Astrocyte (in vitro differentiated cells and primary cell): Measurements from ENCODE around the gene KCP. TPM values are rescaled to one million over a fixed set of nuclear protein-coding genes. Genes with fewer than 3 reads are reported as not detected.

Experiments
- DNase-seq: peaks from one replicate; pipeline ENCODE4 v3.0.0-alpha.2; 2010; ENCODE audit warnings: low read depth
- FAIRE-seq: peaks from 2 replicates; lab custom pipeline; 2011; peaks lifted over from hg19 to GRCh38; lab: Jason Lieb, UNC
- H2AFZ ChIP-seq: 2 replicates; pipeline ENCODE4 v1.6.0; 2012; ENCODE audit warnings: low read depth, low read length, inconsistent platforms
- H3K27ac ChIP-seq: 2 replicates; pipeline ENCODE4 v1.5.1; 2011; ENCODE audit warnings: low read depth, low read length, inconsistent platforms
- H3K27me3 ChIP-seq: 2 replicates; pipeline ENCODE4 v1.6.0; 2011; ENCODE audit warnings: low read length, inconsistent platforms; ENCODE audit not compliant: insufficient read depth
- H3K36me3 ChIP-seq: 2 replicates; pipeline ENCODE4 v1.5.1; 2011; ENCODE audit warnings: low read length, inconsistent platforms; ENCODE audit not compliant: insufficient read depth
- H3K4me1 ChIP-seq: 2 replicates; pipeline ENCODE4 v1.5.1; 2011; ENCODE audit warnings: low read length, inconsistent platforms; ENCODE audit not compliant: insufficient read depth
- H3K4me2 ChIP-seq: 2 replicates; pipeline ENCODE4 v1.6.0; 2012; ENCODE audit warnings: low read length, inconsistent platforms
- H3K4me3 ChIP-seq: 2 replicates; pipeline ENCODE4 v1.5.1; 2011; ENCODE audit warnings: low read depth, mild to moderate bottlenecking, low read length, inconsistent platforms; ENCODE audit not compliant: insufficient read depth
- H3K79me2 ChIP-seq: 2 replicates; pipeline ENCODE4 v1.6.0; 2012; ENCODE audit warnings: mild to moderate bottlenecking, low read length, inconsistent platforms; ENCODE audit not compliant: insufficient read depth
- H3K9ac ChIP-seq: 2 replicates; pipeline ENCODE4 v1.6.0; 2012; ENCODE audit warnings: mild to moderate bottlenecking, low read length, inconsistent platforms
- H3K9me3 ChIP-seq: 2 replicates; pipeline ENCODE4 v1.5.1; 2012; ENCODE audit warnings: low read depth, mild to moderate bottlenecking, low read length, inconsistent platforms; ENCODE audit not compliant: insufficient read depth
- H4K20me1 ChIP-seq: 2 replicates; pipeline ENCODE4 v1.6.0; 2012; ENCODE audit warnings: low read length, inconsistent platforms; ENCODE audit not compliant: insufficient read depth
- H3K27ac Mint-ChIP-seq: one replicate; pipeline ENCODE4 v1.8.0; 2021; ENCODE audit warnings: mild to moderate bottlenecking, mixed read lengths; ENCODE audit not compliant: unreplicated experiment
- H3K27me3 Mint-ChIP-seq: one replicate; pipeline ENCODE4 v1.8.0; 2021; ENCODE audit warnings: low read depth, mixed read lengths; ENCODE audit not compliant: unreplicated experiment
- H3K36me3 Mint-ChIP-seq: one replicate; pipeline ENCODE4 v1.8.0; 2021; ENCODE audit warnings: low read depth, mixed read lengths; ENCODE audit not compliant: unreplicated experiment
- H3K4me1 Mint-ChIP-seq: one replicate; pipeline ENCODE4 v1.8.0; 2021; ENCODE audit warnings: low read depth, mixed read lengths; ENCODE audit not compliant: unreplicated experiment
- H3K4me3 Mint-ChIP-seq: one replicate; pipeline ENCODE4 v1.8.0; 2021; ENCODE audit warnings: mild to moderate bottlenecking, moderate library complexity, mixed read lengths; ENCODE audit not compliant: unreplicated experiment
- H3K9me3 Mint-ChIP-seq: one replicate; pipeline ENCODE4 v1.8.0; 2021; ENCODE audit warnings: mild to moderate bottlenecking, mixed read lengths; ENCODE audit not compliant: unreplicated experiment
- CTCF ChIP-seq: IDR thresholded peaks from 2 replicates; pipeline ENCODE4 v1.5.1; 2011; ENCODE audit warnings: low read depth, mild to moderate bottlenecking, inconsistent platforms, low read length, moderate library complexity; ENCODE audit not compliant: insufficient read depth
- EZH2 ChIP-seq: IDR thresholded peaks from 2 replicates; pipeline ENCODE4 v1.6.1; 2012; ENCODE audit warnings: mild to moderate bottlenecking, low read length, inconsistent platforms; ENCODE audit not compliant: insufficient read depth
- total RNA-seq: library from RNA; stranded (reverse); gene quantifications from 2 replicates; pipeline ENCODE4 v1.2.1, GENCODE V29; 2021

The KCP gene
- total RNA-seq, 1 donor from 2014 or later = 0.20 TPM

- Histone ChIP-seq H3K9me3 (no peaks in the 10 kb centered on the region), H4K20me1 (peaks cover 96% of the 10 kb centered on the region), H3K27me3 (no peaks in the 10 kb centered on the region), H3K4me3 (no peak overlapping the region), H3K79me2 (peaks cover 60% of the 10 kb centered on the region), H3K27ac (no peak overlapping the region), H3K36me3 (peaks cover 72% of the 10 kb centered on the region), H2AFZ (no peak overlapping the region), H3K9ac (peak overlapping the region; percentile 8), H3K4me2 (no peak overlapping the region), H3K4me1 (peaks cover 17% of the 10 kb centered on the region)
- no peak for DNase-seq
- H3K36me3 Mint-ChIP-seq = peaks cover 18% of the 10 kb centered on the region
- H3K27me3 Mint-ChIP-seq = no peaks in the 10 kb centered on the region
- no peak overlapping the region for H3K4me3 Mint-ChIP-seq
- no peak overlapping the region for H3K27ac Mint-ChIP-seq
- H3K9me3 Mint-ChIP-seq = no peaks in the 10 kb centered on the region
- no peak for TF ChIP-seq CTCF
- no peak for TF ChIP-seq EZH2
- no peak for FAIRE-seq
- H3K4me1 Mint-ChIP-seq = no peaks in the 10 kb centered on the region
Measured at GRCh38 chr7:128841171-128841690, 69.3 kb downstream of the KCP start.

- Histone ChIP-seq H3K27me3 (no peaks in the 10 kb centered on the region), H3K36me3 (peaks cover 69% of the 10 kb centered on the region), H3K9me3 (no peaks in the 10 kb centered on the region), H2AFZ (no peak overlapping the region), H3K4me2 (no peak overlapping the region), H3K79me2 (peaks cover 67% of the 10 kb centered on the region), H3K27ac (no peak overlapping the region), H4K20me1 (peaks cover 97% of the 10 kb centered on the region), H3K9ac (no peak overlapping the region), H3K4me3 (no peak overlapping the region), H3K4me1 (peaks cover 24% of the 10 kb centered on the region)
- FAIRE-seq (no peak), DNase-seq (no peak)
- TF ChIP-seq CTCF = no peak
- no peak for TF ChIP-seq EZH2
- H3K36me3 Mint-ChIP-seq = peaks cover 20% of the 10 kb centered on the region
- no peak overlapping the region for H3K4me3 Mint-ChIP-seq
- H3K4me1 Mint-ChIP-seq = no peaks in the 10 kb centered on the region
- H3K27me3 Mint-ChIP-seq = no peaks in the 10 kb centered on the region
- H3K27ac Mint-ChIP-seq = no peak overlapping the region
- H3K9me3 Mint-ChIP-seq = no peaks in the 10 kb centered on the region
Measured at GRCh38 chr7:128840326-128841170, 70.0 kb downstream of the KCP start.

- no peaks in the 10 kb centered on the region for H3K27me3 ChIP-seq
- no peak overlapping the region for H3K27ac Mint-ChIP-seq
- H2AFZ ChIP-seq = no peak overlapping the region
- no peaks in the 10 kb centered on the region for H3K9me3 Mint-ChIP-seq
- no peaks in the 10 kb centered on the region for H3K27me3 Mint-ChIP-seq
- peaks cover 69% of the 10 kb centered on the region for H3K79me2 ChIP-seq
- H3K36me3 Mint-ChIP-seq = peaks cover 21% of the 10 kb centered on the region
- DNase-seq (no peak), FAIRE-seq (no peak)
- H3K27ac ChIP-seq = no peak overlapping the region
- no peak overlapping the region for H3K4me3 ChIP-seq
- no peak overlapping the region for H3K4me3 Mint-ChIP-seq
- H4K20me1 ChIP-seq = peaks cover 97% of the 10 kb centered on the region
- no peak for TF ChIP-seq CTCF
- TF ChIP-seq EZH2 = no peak
- no peak overlapping the region for H3K4me2 ChIP-seq
- no peaks in the 10 kb centered on the region for H3K9me3 ChIP-seq
- H3K4me1 Mint-ChIP-seq = peaks cover 2% of the 10 kb centered on the region
- H3K4me1 ChIP-seq = peaks cover 31% of the 10 kb centered on the region
- no peak overlapping the region for H3K9ac ChIP-seq
- H3K36me3 ChIP-seq = peaks cover 70% of the 10 kb centered on the region
Measured at GRCh38 chr7:128839751-128840177, 70.7 kb downstream of the KCP start.
